ENCODE measurements around the gene VWA5B2. TPM values are rescaled to one million over a fixed set of nuclear protein-coding genes. Genes with fewer than 3 reads are reported as not detected.

Gene VWA5B2
- total and polyA plus RNA-seq, 9 of the 15 experiments (the other 6 are each of a cell fraction or from before 2014, with no cell fraction given), result 0.04 TPM; not detected in 8

GRCh38 chr3:184249412-184250166, 20.2 kb downstream of the VWA5B2 start, which contains the start of gene EEF1AKMT4 (continued):
- TF ChIP-seq ZNF431 (CRISPR knock-in tag; IDR thresholded peaks at IDR 0.05) (0 out of 2 replicates have a peak, but pooled peaks have one; percentile 21), ESRRB (CRISPR knock-in tag; IDR thresholded peaks at IDR 0.05; ENCODE audit: borderline replicate concordance) (no peak), RB1 (IDR thresholded peaks at IDR 0.05; ENCODE audit: low read depth) (peak; percentile 57; the same call in 1 of the 2 replicates), SNRNP70 (optimal IDR thresholded peaks at IDR 0.05; ENCODE audit: low read depth, low read length) (no peak), MIER1 (IDR thresholded peaks at IDR 0.05; ENCODE audit: low read depth) (no peak), MCM5 (IDR thresholded peaks at IDR 0.05; ENCODE audit: low read depth) (no peak), TSHZ1 (CRISPR knock-in tag; IDR thresholded peaks at IDR 0.05) (no peak)
- TF ChIP-seq, protein P1, sequence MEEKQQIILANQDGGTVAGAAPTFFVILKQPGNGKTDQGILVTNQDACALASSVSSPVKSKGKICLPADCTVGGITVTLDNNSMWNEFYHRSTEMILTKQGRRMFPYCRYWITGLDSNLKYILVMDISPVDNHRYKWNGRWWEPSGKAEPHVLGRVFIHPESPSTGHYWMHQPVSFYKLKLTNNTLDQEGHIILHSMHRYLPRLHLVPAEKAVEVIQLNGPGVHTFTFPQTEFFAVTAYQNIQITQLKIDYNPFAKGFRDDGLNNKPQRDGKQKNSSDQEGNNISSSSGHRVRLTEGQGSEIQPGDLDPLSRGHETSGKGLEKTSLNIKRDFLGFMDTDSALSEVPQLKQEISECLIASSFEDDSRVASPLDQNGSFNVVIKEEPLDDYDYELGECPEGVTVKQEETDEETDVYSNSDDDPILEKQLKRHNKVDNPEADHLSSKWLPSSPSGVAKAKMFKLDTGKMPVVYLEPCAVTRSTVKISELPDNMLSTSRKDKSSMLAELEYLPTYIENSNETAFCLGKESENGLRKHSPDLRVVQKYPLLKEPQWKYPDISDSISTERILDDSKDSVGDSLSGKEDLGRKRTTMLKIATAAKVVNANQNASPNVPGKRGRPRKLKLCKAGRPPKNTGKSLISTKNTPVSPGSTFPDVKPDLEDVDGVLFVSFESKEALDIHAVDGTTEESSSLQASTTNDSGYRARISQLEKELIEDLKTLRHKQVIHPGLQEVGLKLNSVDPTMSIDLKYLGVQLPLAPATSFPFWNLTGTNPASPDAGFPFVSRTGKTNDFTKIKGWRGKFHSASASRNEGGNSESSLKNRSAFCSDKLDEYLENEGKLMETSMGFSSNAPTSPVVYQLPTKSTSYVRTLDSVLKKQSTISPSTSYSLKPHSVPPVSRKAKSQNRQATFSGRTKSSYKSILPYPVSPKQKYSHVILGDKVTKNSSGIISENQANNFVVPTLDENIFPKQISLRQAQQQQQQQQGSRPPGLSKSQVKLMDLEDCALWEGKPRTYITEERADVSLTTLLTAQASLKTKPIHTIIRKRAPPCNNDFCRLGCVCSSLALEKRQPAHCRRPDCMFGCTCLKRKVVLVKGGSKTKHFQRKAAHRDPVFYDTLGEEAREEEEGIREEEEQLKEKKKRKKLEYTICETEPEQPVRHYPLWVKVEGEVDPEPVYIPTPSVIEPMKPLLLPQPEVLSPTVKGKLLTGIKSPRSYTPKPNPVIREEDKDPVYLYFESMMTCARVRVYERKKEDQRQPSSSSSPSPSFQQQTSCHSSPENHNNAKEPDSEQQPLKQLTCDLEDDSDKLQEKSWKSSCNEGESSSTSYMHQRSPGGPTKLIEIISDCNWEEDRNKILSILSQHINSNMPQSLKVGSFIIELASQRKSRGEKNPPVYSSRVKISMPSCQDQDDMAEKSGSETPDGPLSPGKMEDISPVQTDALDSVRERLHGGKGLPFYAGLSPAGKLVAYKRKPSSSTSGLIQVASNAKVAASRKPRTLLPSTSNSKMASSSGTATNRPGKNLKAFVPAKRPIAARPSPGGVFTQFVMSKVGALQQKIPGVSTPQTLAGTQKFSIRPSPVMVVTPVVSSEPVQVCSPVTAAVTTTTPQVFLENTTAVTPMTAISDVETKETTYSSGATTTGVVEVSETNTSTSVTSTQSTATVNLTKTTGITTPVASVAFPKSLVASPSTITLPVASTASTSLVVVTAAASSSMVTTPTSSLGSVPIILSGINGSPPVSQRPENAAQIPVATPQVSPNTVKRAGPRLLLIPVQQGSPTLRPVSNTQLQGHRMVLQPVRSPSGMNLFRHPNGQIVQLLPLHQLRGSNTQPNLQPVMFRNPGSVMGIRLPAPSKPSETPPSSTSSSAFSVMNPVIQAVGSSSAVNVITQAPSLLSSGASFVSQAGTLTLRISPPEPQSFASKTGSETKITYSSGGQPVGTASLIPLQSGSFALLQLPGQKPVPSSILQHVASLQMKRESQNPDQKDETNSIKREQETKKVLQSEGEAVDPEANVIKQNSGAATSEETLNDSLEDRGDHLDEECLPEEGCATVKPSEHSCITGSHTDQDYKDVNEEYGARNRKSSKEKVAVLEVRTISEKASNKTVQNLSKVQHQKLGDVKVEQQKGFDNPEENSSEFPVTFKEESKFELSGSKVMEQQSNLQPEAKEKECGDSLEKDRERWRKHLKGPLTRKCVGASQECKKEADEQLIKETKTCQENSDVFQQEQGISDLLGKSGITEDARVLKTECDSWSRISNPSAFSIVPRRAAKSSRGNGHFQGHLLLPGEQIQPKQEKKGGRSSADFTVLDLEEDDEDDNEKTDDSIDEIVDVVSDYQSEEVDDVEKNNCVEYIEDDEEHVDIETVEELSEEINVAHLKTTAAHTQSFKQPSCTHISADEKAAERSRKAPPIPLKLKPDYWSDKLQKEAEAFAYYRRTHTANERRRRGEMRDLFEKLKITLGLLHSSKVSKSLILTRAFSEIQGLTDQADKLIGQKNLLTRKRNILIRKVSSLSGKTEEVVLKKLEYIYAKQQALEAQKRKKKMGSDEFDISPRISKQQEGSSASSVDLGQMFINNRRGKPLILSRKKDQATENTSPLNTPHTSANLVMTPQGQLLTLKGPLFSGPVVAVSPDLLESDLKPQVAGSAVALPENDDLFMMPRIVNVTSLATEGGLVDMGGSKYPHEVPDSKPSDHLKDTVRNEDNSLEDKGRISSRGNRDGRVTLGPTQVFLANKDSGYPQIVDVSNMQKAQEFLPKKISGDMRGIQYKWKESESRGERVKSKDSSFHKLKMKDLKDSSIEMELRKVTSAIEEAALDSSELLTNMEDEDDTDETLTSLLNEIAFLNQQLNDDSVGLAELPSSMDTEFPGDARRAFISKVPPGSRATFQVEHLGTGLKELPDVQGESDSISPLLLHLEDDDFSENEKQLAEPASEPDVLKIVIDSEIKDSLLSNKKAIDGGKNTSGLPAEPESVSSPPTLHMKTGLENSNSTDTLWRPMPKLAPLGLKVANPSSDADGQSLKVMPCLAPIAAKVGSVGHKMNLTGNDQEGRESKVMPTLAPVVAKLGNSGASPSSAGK (IDR thresholded peaks at IDR 0.05), result peak; percentile 63
- TF ChIP-seq, protein P2, sequence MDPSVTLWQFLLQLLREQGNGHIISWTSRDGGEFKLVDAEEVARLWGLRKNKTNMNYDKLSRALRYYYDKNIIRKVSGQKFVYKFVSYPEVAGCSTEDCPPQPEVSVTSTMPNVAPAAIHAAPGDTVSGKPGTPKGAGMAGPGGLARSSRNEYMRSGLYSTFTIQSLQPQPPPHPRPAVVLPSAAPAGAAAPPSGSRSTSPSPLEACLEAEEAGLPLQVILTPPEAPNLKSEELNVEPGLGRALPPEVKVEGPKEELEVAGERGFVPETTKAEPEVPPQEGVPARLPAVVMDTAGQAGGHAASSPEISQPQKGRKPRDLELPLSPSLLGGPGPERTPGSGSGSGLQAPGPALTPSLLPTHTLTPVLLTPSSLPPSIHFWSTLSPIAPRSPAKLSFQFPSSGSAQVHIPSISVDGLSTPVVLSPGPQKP (CRISPR knock-in tag; IDR thresholded peaks at IDR 0.05), result no peak

All from K562 (cell line).